HUES64 (cell line): ENCODE measurements around the gene MRGPRX4.
"Not testable (repeated sequence)": the region's sequence is repeated elsewhere in the genome, so short reads cannot be mapped to it uniquely, and the experiment has no call there.

ENCODE experiments used
- H3K27ac ChIP-seq: 2 replicates; pipeline ENCODE4 v1.7.0; 2013; ENCODE audit warnings: low read depth, low read length, inconsistent platforms
- H3K27me3 ChIP-seq: 2 replicates; pipeline ENCODE4 v1.6.1; 2013; ENCODE audit warnings: mild to moderate bottlenecking, low read length; ENCODE audit not compliant: insufficient read depth
- H3K36me3 ChIP-seq: 2 replicates; pipeline ENCODE4 v1.6.1; 2013; ENCODE audit warnings: mild to moderate bottlenecking, low read length; ENCODE audit not compliant: insufficient read depth
- H3K4me1 ChIP-seq: 2 replicates; pipeline ENCODE4 v1.6.1; 2013; ENCODE audit warnings: mild to moderate bottlenecking, low read length, moderate library complexity; ENCODE audit not compliant: insufficient read depth
- H3K4me3 ChIP-seq: 2 replicates; pipeline ENCODE4 v1.5.1; 2013; ENCODE audit warnings: mild to moderate bottlenecking, low read length, moderate library complexity
- H3K9ac ChIP-seq: 2 replicates; pipeline ENCODE4 v1.6.1; 2013; ENCODE audit warnings: mild to moderate bottlenecking, low read depth, low read length
- H3K9me3 ChIP-seq: 2 replicates; pipeline ENCODE4 v1.6.1; 2013; ENCODE audit warnings: low read depth, low read length; ENCODE audit not compliant: insufficient read depth
- WGBS: fragments of 150-250, 120-280 bp; methylation state at CpG from one replicate; pipeline ENCODE4 v1.1.7; 2013; ENCODE audit warnings: missing lambda C conversion rate; 5-methylcytosine and 5-hydroxymethylcytosine counted together

MRGPRX4 gene

GRCh38 chr11:18171377-18172000 lies 1.1 kb upstream of the MRGPRX4 start:
- Histone ChIP-seq H3K4me1 (no peaks in the 10 kb centered on the region), H3K9ac (no peak overlapping the region), H3K27me3 (peaks cover 2% of the 10 kb centered on the region; the same call in 1 of the 2 replicates), H3K4me3 (no peak overlapping the region), H3K36me3 (no peaks in the 10 kb centered on the region), H3K9me3 (no peaks in the 10 kb centered on the region), H3K27ac (no peak overlapping the region)
- WGBS, result 92% methylated on average over 4 of the region's 4 CpGs

DNA sequence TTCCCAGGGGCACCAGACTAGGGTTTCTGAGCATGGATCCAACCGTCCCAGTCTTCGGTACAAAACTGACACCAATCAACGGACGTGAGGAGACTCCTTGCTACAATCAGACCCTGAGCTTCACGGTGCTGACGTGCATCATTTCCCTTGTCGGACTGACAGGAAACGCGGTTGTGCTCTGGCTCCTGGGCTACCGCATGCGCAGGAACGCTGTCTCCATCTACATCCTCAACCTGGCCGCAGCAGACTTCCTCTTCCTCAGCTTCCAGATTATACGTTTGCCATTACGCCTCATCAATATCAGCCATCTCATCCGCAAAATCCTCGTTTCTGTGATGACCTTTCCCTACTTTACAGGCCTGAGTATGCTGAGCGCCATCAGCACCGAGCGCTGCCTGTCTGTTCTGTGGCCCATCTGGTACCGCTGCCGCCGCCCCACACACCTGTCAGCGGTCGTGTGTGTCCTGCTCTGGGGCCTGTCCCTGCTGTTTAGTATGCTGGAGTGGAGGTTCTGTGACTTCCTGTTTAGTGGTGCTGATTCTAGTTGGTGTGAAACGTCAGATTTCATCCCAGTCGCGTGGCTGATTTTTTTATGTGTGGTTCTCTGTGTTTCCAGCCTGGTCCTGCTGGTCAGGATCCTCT lies 709 bp downstream of the MRGPRX4 start:
- H3K27me3 ChIP-seq, result peaks cover 8% of the 10 kb centered on the region
- 92% methylated on average over 28 of the region's 28 CpGs for WGBS
- H3K9me3 ChIP-seq, result no peaks in the 10 kb centered on the region
- no peak overlapping the region for H3K27ac ChIP-seq
- no peak overlapping the region for H3K9ac ChIP-seq
- no peak overlapping the region for H3K4me3 ChIP-seq
- no peaks in the 10 kb centered on the region for H3K36me3 ChIP-seq
- no peaks in the 10 kb centered on the region for H3K4me1 ChIP-seq

- H3K9me3 ChIP-seq, result no peaks in the 10 kb centered on the region
- no peak overlapping the region for H3K4me3 ChIP-seq
- no peak overlapping the region for H3K27ac ChIP-seq
- no peaks in the 10 kb centered on the region for H3K36me3 ChIP-seq
- WGBS, result 95% methylated on average over 24 of the region's 24 CpGs
- H3K9ac ChIP-seq, result no peak overlapping the region
- H3K4me1 ChIP-seq, result peaks cover 3% of the 10 kb centered on the region; the same call in 1 of the 2 replicates
- no peaks in the 10 kb centered on the region; the same call in 1 of the 2 replicates for H3K27me3 ChIP-seq
Observed at GRCh38 chr11:18188796-18189195, 16.2 kb downstream of the MRGPRX4 start.

- 96% methylated on average over 33 of the region's 34 CpGs for WGBS
- H3K27me3 ChIP-seq, H3K9ac ChIP-seq, H3K36me3 ChIP-seq, H3K9me3 ChIP-seq, H3K27ac ChIP-seq, H3K4me1 ChIP-seq, H3K4me3 ChIP-seq: not testable (repeated sequence)
Observed at GRCh38 chr11:18189476-18190245, 17.0 kb downstream of the MRGPRX4 start.

DNA sequence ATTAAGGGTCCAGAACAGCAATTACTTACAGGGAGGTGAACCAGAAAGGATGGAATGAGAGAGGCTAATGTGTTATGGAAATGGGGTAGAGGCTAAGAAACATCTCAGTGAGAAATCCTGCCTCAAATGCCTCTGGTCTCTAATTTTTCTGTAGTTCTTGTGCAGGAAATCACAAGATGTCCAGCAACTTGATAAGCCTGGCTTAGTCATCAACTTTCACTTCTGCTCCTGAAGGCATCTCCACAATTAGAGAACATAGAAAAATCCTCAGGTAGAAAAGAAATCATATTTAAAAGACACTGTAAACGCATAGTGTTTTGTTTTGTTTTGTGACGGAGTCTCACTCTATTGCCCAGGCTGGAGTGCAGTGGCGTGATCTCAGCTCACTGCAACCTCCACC lies 18.7 kb downstream of the MRGPRX4 start:
- Histone ChIP-seq H3K9ac (no peak overlapping the region), H3K9me3 (no peaks in the 10 kb centered on the region), H3K27ac (no peak overlapping the region), H3K36me3 (no peaks in the 10 kb centered on the region), H3K4me3 (no peak overlapping the region), H3K4me1 (peaks cover 3% of the 10 kb centered on the region; the same call in 1 of the 2 replicates), H3K27me3 (no peaks in the 10 kb centered on the region; the same call in 1 of the 2 replicates)
- 98% methylated on average over 3 of the region's 3 CpGs for WGBS

GRCh38 chr11:18193010-18193409 lies 20.4 kb downstream of the MRGPRX4 start:
- H3K36me3 ChIP-seq, result no peaks in the 10 kb centered on the region
- 42% methylated on average over 4 of the region's 4 CpGs for WGBS

DNA sequence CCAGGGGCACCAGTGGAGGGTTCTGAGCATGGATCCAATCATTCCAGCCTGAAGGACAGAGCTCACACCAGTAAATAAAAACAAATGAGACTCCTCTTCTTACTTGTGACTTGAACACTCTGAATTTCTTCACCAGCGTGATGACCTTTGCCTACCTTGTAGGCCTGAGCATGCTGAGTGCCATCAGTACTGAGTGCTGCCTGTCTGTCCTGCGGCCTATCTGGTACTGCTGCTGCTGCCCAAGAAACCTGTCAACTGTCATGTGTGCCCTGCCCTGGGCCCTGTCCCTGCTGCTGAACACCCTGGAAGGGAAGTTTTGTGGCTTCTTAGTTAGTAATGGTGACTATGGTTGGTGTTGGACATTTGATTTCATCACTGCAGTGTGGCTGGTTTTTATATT lies 23.9 kb downstream of the MRGPRX4 start:
- no peak overlapping the region for H3K27ac ChIP-seq
- H3K27me3 ChIP-seq, result no peaks in the 10 kb centered on the region
- H3K9ac ChIP-seq, result no peak overlapping the region
- H3K4me1 ChIP-seq, result peaks cover 3% of the 10 kb centered on the region; the same call in 1 of the 2 replicates
- no peak overlapping the region for H3K4me3 ChIP-seq
- no peaks in the 10 kb centered on the region for H3K36me3 ChIP-seq
- WGBS, result 88% methylated on average over 2 of the region's 2 CpGs
- H3K9me3 ChIP-seq, result no peaks in the 10 kb centered on the region

More at GRCh38 chr11:18193010-18193409, 20.4 kb downstream of the MRGPRX4 start:
- Histone ChIP-seq H3K27me3 (no peaks in the 10 kb centered on the region), H3K4me3 (no peak overlapping the region), H3K9me3 (no peaks in the 10 kb centered on the region), H3K27ac (no peak overlapping the region), H3K4me1 (peaks cover 3% of the 10 kb centered on the region; the same call in 1 of the 2 replicates), H3K9ac (no peak overlapping the region)

GRCh38 chr11:18197738-18198137 lies 25.1 kb downstream of the MRGPRX4 start:
- not testable (repeated sequence) for H3K9ac ChIP-seq, H3K4me1 ChIP-seq, H3K36me3 ChIP-seq, H3K27me3 ChIP-seq, H3K4me3 ChIP-seq, H3K27ac ChIP-seq, H3K9me3 ChIP-seq
- WGBS, result no CpG with 5 or more reads among the region's 3 CpGs

DNA sequence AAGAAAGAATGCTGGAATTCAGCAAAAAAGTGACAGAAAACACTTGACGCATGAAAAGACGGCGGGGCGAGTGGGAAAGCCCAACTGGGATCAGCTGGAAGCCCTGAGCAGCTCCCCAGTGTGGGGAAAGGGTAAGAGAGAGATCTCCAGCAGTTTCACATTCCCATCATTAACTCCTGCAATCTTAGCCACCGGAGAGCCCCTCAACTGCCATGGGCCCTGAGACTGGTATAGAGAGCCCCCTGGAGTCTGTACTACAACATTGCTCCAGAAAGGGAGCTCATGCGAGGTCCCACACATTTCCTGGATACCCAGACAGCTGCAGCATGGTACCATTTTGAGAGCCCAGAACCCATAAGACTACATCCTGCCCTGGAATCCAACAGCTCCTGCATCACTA lies 31.1 kb downstream of the MRGPRX4 start:
- Histone ChIP-seq H3K9me3 (no peaks in the 10 kb centered on the region), H3K9ac (no peak overlapping the region), H3K4me1 (0 out of 2 replicates have a peak, but pooled peaks cover 4% of the 10 kb centered on the region), H3K4me3 (peak overlapping the region; percentile 35), H3K36me3 (no peaks in the 10 kb centered on the region), H3K27ac (no peak overlapping the region), H3K27me3 (no peaks in the 10 kb centered on the region)
- WGBS, result 9% methylated on average over 6 of the region's 6 CpGs

DNA sequence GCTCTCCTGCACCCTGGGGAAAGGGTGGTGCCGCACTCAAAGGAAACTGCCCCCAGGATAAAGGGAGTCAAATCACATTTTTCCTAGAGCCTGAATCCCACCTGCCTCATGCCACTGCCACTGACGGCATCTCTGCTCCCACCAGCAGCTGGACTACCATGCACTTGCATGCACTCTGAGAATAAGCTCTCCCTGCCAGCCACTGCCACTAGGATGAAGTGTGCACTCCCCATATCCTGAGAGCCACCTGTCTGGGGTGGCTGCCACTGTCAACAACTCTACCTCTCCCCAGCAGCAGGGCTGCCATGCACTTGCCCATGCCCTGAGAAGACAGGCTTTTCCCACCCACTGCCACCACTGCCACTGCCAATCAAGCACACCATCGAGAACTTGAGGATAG lies 31.6 kb downstream of the MRGPRX4 start:
- Histone ChIP-seq H3K9ac (no peak overlapping the region), H3K4me3 (no peak overlapping the region), H3K4me1 (0 out of 2 replicates have a peak, but pooled peaks cover 4% of the 10 kb centered on the region), H3K27ac (no peak overlapping the region), H3K27me3 (no peaks in the 10 kb centered on the region), H3K36me3 (no peaks in the 10 kb centered on the region), H3K9me3 (no peaks in the 10 kb centered on the region)
- 86% methylated on average over 3 of the region's 3 CpGs for WGBS

DNA sequence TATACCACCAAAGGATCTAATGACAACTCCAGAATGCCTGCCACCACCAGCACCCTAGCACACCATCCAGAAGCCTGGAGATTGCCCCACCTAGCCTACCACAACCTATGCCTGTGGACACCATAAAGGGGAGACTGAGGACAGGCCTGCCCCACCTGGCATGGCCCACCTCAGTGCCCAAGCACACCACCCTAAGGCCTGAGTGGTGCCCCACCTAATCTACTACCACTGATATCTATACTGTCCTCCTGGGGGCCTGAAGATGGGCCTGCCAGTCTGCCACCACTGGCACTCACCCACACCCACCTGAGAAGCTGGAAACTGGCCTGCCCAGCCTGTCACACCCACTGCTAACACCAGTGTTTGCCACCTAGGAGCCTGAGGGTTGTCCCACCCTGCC lies 32.1 kb downstream of the MRGPRX4 start:
- no peaks in the 10 kb centered on the region for H3K36me3 ChIP-seq
- H3K27ac ChIP-seq, result no peak overlapping the region
- no peak overlapping the region for H3K9ac ChIP-seq
- 0 out of 2 replicates have a peak, but pooled peaks cover 4% of the 10 kb centered on the region for H3K4me1 ChIP-seq
- H3K9me3 ChIP-seq, result no peaks in the 10 kb centered on the region
- H3K4me3 ChIP-seq, result no peak overlapping the region
- H3K27me3 ChIP-seq, result no peaks in the 10 kb centered on the region
